Osteoblast (primary cell): ENCODE measurements around the gene RBBP8NL. TPM values are rescaled to one million over a fixed set of nuclear protein-coding genes. Genes with fewer than 3 reads are reported as not detected.

Experiments
- DNase-seq: peaks from one replicate; pipeline ENCODE4 v3.0.0; 2011; ENCODE audit warnings: low spot score, mixed read lengths; ENCODE audit not compliant: insufficient read length; ENCODE audit errors: missing footprints
- H2AFZ ChIP-seq: 2 replicates; pipeline ENCODE4 v1.6.0; 2011; ENCODE audit warnings: mild to moderate bottlenecking, low read length
- H3K27ac ChIP-seq: 2 replicates; pipeline ENCODE4 v1.5.1; 2011; ENCODE audit warnings: mild to moderate bottlenecking, low read depth, low read length, moderate library complexity
- H3K27me3 ChIP-seq: 2 replicates; pipeline ENCODE4 v1.6.0; 2012; ENCODE audit warnings: mild to moderate bottlenecking, control low read depth, inconsistent platforms, low read length, moderate library complexity; ENCODE audit not compliant: insufficient read depth
- H3K36me3 ChIP-seq: 2 replicates; pipeline ENCODE4 v1.5.1; 2011; ENCODE audit warnings: mild to moderate bottlenecking, low read length, control low read depth, moderate library complexity; ENCODE audit not compliant: insufficient read depth
- H3K4me1 ChIP-seq: 2 replicates; pipeline ENCODE4 v1.5.1; 2011; ENCODE audit warnings: mild to moderate bottlenecking, low read length, control low read depth, moderate library complexity; ENCODE audit not compliant: insufficient read depth
- H3K4me2 ChIP-seq: 2 replicates; pipeline ENCODE4 v1.6.0; 2011; ENCODE audit warnings: mild to moderate bottlenecking, low read length; ENCODE audit not compliant: insufficient read depth
- H3K4me3 ChIP-seq: fragments of 200-600 bp; sonication (generic); 3 replicates; pipeline ENCODE4 v1.5.1; 2012; ENCODE audit warnings: mild to moderate bottlenecking, low read length, inconsistent platforms; ENCODE audit not compliant: insufficient read depth
- H3K79me2 ChIP-seq: 2 replicates; pipeline ENCODE4 v1.6.0; 2012; ENCODE audit warnings: mild to moderate bottlenecking, low read length, control low read depth, inconsistent platforms; ENCODE audit not compliant: insufficient read depth
- H3K9me3 ChIP-seq: 2 replicates; pipeline ENCODE4 v1.5.1; 2011; ENCODE audit warnings: low read depth, low read length, control low read depth
- H4K20me1 ChIP-seq: 2 replicates; pipeline ENCODE4 v1.6.0; 2012; ENCODE audit warnings: mild to moderate bottlenecking, low read length, control low read depth; ENCODE audit not compliant: insufficient read depth
- total RNA-seq: library from RNA; depleted of rRNA; stranded (reverse); fragments of >200 nt; gene quantifications from 2 replicates; pipeline ENCODE4 v1.2.3, GENCODE V29; 2012
- TF ChIP-seq, protein P1 (sequence below): IDR thresholded peaks from 2 replicates; pipeline ENCODE4 v1.5.1; 2011; ENCODE audit warnings: mild to moderate bottlenecking, low read depth, low read length, moderate library complexity; ENCODE audit errors: extremely low read depth

The RBBP8NL gene
- total RNA-seq, 1 donor, result not detected

DNA sequence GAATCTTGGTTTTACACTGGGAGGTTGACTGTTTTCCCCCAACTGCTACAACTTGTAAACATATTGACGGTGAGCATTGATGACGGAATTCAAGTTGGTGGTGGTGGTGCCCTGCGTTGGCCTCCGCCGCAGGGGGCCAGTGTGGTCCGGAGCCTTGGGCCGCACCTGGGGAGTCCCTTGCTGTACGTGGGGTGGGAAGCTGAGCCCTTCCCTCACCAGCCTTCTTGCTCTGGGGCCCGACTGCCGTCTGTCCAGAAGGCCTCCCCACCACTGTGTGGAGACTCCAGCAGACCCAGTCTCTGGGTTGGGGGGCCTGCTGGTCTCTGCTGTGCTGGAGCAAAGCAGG is 37.1 kb upstream of the RBBP8NL start:
- no peak overlapping the region for H3K4me2 ChIP-seq

DNA sequence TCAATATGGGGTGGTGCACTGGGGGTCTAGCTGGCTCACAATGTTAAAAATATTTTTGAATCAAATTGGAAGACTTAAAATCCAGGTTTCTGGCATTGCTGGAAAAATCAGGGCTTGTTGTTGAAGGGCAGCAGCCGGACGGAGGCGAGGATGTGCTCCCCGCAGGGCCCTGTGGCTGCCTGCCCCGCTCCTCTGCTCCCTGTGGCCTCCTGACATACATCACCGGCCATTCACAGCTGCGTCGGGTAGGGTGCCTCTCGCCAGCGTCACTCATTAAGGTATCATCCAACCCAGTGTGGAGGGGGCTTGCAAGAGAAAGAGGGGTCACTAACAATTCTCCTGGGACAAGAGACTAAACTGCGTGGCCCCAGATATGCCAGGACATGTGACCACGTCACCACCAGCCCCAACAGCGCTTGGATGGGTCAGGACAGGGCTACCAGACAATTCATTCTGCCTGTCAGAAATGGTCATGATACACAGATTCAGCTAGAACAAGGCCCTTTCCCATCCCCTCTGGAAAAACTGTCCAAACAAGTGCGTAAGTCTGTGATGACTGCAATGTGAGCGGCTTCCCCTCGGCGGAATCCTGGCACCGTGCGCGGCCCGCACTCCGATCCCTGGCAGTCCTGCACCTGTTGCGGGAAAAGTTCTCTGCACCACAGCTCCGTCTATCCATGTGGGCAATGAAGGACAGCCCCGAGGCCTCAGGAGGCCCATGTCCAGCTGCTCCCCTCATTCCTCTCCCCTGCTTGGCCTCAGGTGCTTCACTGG is 36.5 kb upstream of the RBBP8NL start:
- Histone ChIP-seq H3K27ac (no peak overlapping the region), H3K4me2 (no peak overlapping the region), H3K79me2 (no peaks in the 10 kb centered on the region), H3K9me3 (no peaks in the 10 kb centered on the region), H3K4me3 (no peak overlapping the region), H2AFZ (no peak overlapping the region), H3K36me3 (no peaks in the 10 kb centered on the region), H3K27me3 (peaks cover 4% of the 10 kb centered on the region), H3K4me1 (no peaks in the 10 kb centered on the region), H4K20me1 (no peaks in the 10 kb centered on the region)
- TF ChIP-seq, protein P1, sequence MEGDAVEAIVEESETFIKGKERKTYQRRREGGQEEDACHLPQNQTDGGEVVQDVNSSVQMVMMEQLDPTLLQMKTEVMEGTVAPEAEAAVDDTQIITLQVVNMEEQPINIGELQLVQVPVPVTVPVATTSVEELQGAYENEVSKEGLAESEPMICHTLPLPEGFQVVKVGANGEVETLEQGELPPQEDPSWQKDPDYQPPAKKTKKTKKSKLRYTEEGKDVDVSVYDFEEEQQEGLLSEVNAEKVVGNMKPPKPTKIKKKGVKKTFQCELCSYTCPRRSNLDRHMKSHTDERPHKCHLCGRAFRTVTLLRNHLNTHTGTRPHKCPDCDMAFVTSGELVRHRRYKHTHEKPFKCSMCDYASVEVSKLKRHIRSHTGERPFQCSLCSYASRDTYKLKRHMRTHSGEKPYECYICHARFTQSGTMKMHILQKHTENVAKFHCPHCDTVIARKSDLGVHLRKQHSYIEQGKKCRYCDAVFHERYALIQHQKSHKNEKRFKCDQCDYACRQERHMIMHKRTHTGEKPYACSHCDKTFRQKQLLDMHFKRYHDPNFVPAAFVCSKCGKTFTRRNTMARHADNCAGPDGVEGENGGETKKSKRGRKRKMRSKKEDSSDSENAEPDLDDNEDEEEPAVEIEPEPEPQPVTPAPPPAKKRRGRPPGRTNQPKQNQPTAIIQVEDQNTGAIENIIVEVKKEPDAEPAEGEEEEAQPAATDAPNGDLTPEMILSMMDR, result no peak
- DNase-seq, result no peak

More for the DNA sequence above, 37.1 kb upstream of the RBBP8NL start:
- no peaks in the 10 kb centered on the region for H3K36me3 ChIP-seq
- H4K20me1 ChIP-seq, result no peaks in the 10 kb centered on the region
- H3K79me2 ChIP-seq, result no peaks in the 10 kb centered on the region
- H3K9me3 ChIP-seq, result no peaks in the 10 kb centered on the region
- H2AFZ ChIP-seq, result no peak overlapping the region
- H3K27me3 ChIP-seq, result peaks cover 9% of the 10 kb centered on the region
- H3K27ac ChIP-seq, result no peak overlapping the region
- no peak for DNase-seq
- H3K4me3 ChIP-seq, result no peak overlapping the region
- TF ChIP-seq, protein P1, result no peak
- H3K4me1 ChIP-seq, result no peaks in the 10 kb centered on the region

DNA sequence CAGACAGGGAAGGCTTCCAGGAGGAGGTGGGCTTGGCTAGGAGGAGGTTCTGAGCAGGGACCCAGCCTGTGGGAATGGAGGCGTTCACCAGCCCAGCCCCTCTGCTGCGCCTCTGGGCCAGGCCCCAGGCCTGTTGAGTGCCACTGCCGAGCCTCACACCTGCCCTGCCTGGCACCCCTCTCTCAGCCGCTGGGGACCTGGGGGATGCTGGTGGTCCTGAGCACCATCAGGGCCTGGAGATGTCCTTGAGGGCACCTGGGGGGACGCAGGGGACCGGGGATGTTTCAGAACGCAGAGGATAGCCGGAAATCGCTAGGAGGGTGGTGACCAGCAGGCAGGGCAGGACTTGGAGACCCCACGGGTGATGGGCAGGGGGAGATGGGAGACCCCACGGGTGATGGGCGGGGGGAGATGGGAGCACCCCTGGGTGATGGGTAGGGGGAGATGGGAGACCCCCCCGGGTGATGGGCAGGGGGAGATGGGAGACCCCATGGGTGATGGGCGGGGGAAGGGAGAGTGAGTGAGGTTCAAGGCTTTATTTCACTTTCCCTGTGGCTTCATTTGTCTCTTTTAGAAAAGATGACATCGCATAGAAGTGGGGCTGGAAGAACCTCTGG is 35.7 kb upstream of the RBBP8NL start:
- Histone ChIP-seq H3K4me2 (no peak overlapping the region), H3K4me3 (no peak overlapping the region), H4K20me1 (no peaks in the 10 kb centered on the region), H3K36me3 (no peaks in the 10 kb centered on the region), H3K27ac (no peak overlapping the region), H2AFZ (no peak overlapping the region), H3K27me3 (peaks cover 3% of the 10 kb centered on the region), H3K4me1 (no peaks in the 10 kb centered on the region), H3K79me2 (no peaks in the 10 kb centered on the region), H3K9me3 (no peaks in the 10 kb centered on the region)
- no peak for DNase-seq
- TF ChIP-seq, protein P1, result no peak

DNA sequence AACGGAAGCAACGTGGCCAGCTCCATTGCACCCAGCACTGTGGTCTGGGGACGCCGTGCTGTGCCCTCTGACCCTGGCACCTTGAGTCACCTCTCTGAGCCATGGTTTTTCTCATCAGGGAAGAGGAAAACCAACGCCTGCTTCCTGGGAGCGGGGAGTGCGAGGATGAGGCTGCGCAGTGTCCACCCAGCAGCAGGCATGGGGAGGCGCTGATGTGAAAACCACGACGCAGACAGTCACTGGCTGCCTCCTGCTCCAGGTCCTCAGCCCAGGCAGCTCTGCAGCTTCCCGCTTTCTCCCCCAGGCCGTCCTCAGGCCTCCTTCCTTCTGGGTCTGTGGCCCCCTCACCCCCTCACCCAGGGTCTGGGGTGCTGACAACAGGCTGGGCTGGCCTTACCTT is 34.5 kb upstream of the RBBP8NL start:
- Histone ChIP-seq H3K27ac (no peak overlapping the region), H4K20me1 (no peaks in the 10 kb centered on the region), H3K4me1 (no peaks in the 10 kb centered on the region), H2AFZ (no peak overlapping the region), H3K9me3 (no peaks in the 10 kb centered on the region), H3K4me2 (no peak overlapping the region), H3K27me3 (peaks cover 3% of the 10 kb centered on the region), H3K4me3 (no peak overlapping the region), H3K79me2 (no peaks in the 10 kb centered on the region), H3K36me3 (no peaks in the 10 kb centered on the region)
- TF ChIP-seq, protein P1, result no peak
- DNase-seq, result no peak
